Measurements from ENCODE around the gene HYI.

HYI gene

GRCh38 chr1:43452789-43453441, 816 bp downstream of the HYI start:
- TF ChIP-seq, protein P1, sequence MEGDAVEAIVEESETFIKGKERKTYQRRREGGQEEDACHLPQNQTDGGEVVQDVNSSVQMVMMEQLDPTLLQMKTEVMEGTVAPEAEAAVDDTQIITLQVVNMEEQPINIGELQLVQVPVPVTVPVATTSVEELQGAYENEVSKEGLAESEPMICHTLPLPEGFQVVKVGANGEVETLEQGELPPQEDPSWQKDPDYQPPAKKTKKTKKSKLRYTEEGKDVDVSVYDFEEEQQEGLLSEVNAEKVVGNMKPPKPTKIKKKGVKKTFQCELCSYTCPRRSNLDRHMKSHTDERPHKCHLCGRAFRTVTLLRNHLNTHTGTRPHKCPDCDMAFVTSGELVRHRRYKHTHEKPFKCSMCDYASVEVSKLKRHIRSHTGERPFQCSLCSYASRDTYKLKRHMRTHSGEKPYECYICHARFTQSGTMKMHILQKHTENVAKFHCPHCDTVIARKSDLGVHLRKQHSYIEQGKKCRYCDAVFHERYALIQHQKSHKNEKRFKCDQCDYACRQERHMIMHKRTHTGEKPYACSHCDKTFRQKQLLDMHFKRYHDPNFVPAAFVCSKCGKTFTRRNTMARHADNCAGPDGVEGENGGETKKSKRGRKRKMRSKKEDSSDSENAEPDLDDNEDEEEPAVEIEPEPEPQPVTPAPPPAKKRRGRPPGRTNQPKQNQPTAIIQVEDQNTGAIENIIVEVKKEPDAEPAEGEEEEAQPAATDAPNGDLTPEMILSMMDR (IDR thresholded peaks at IDR 0.05; ENCODE audit: insufficient read depth, low read depth, low read length, missing control alignments) = no peak
- DNase-seq (ENCODE audit: low read depth) = peak; percentile 57
- peak overlapping the region; percentile 49 for H3K4me3 ChIP-seq (ENCODE audit: low read length)

GRCh38 chr1:43451701-43452532, 1.8 kb downstream of the HYI start:
- TF ChIP-seq, protein P1 (IDR thresholded peaks at IDR 0.05; ENCODE audit: insufficient read depth, low read depth, low read length, missing control alignments) = no peak
- no peak overlapping the region for H3K4me3 ChIP-seq (ENCODE audit: low read length)
- DNase-seq (ENCODE audit: low read depth) = no peak

GRCh38 chr1:43451157-43451591, 2.6 kb downstream of the HYI start:
- TF ChIP-seq, protein P1 (IDR thresholded peaks at IDR 0.05; ENCODE audit: insufficient read depth, low read depth, low read length, missing control alignments) = no peak
- H3K4me3 ChIP-seq (ENCODE audit: low read length) = no peak overlapping the region

GRCh38 chr1:43450251-43450941, 3.3 kb downstream of the HYI start:
- no peak for DNase-seq (ENCODE audit: low read depth)
- TF ChIP-seq, protein P1 (IDR thresholded peaks at IDR 0.05; ENCODE audit: insufficient read depth, low read depth, low read length, missing control alignments) = no peak
- no peak overlapping the region for H3K4me3 ChIP-seq (ENCODE audit: low read length)

More at GRCh38 chr1:43451157-43451591, 2.6 kb downstream of the HYI start:
- no peak for DNase-seq (ENCODE audit: low read depth)

GRCh38 chr1:43449708-43450069, 4.0 kb downstream of the HYI start:
- H3K4me3 ChIP-seq (ENCODE audit: low read length) = no peak overlapping the region
- no peak for DNase-seq (ENCODE audit: low read depth)
- TF ChIP-seq, protein P1 (IDR thresholded peaks at IDR 0.05; ENCODE audit: insufficient read depth, low read depth, low read length, missing control alignments) = no peak

DNA sequence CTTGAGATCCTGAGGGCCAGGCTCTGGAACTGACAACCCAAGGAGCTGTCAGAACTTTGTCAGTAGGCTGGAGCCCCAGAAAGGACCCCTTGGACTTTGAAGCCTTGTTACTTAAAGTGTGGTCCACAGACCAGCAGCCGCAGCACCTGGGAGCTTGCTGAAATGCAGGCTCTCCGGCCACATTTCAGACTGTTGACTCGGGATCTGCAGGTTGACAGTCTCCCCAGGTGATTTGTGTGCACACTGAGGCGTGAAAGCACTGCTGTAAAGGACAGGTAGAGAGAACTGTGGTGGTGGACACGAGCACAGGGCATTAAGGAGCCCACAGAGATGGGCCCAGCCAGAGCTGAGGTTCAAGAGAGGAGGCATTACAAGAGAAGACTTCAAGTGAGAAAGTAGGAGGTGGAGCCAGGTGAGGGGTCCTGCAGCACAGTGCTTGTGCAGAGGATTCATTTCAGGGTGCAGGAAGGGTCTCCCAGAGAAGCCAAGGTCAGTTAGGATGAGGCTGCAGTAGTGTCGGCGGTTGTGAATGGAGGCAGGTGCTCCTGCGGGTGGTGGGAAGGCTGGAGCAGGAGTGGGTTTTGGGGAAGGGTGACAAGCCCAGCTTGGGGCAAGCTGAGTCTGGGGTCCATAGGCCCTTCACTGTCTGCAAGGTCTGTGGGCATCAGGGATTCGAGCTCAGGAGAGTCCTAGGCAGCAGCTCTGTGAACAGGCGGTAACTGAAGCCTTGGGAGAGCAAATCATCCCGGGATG, 4.6 kb downstream of the HYI start:
- DNase-seq (ENCODE audit: low read depth) = no peak
- TF ChIP-seq, protein P1 (IDR thresholded peaks at IDR 0.05; ENCODE audit: insufficient read depth, low read depth, low read length, missing control alignments) = no peak
- H3K4me3 ChIP-seq (ENCODE audit: low read length) = no peak overlapping the region

All from epithelial cell of esophagus (primary cell).